SW480 (cell line): ENCODE data around the gene MACROD1.
A peak's percentile ranks its signal among the peaks of the same experiment; 100 is the strongest.
"Not testable (repeated sequence)": the region's sequence is repeated elsewhere in the genome, so short reads cannot be mapped to it uniquely, and the experiment has no call there.

Experiments
- DNase-seq: peaks from one replicate; pipeline ENCODE4 v3.0.0-alpha.2; 2016; ENCODE audit warnings: low spot score

Gene MACROD1

GRCh38 chr11:64185693-64186491 lies 20.0 kb upstream of the MACROD1 start, which contains the start of gene STIP1:
Gene STIP1, plus strand, starts transcription at chr11:64186171. Its CDS starts 91 bp downstream, at chr11:64186262.
- DNase-seq: peak; percentile 100

GRCh38 chr11:64185175-64185692 lies 19.3 kb upstream of the MACROD1 start:
- DNase-seq: peak; percentile 83

- no peak for DNase-seq
These were observed 18.0 kb upstream of the MACROD1 start for GRCh38 chr11:64183890-64184289.

- peak; percentile 91 for DNase-seq
These were observed 15.8 kb upstream of the MACROD1 start for GRCh38 chr11:64181506-64182411.

GRCh38 chr11:64180891-64181290 lies 15.0 kb upstream of the MACROD1 start:
- DNase-seq: no peak

- no peak for DNase-seq
These were observed 13.2 kb upstream of the MACROD1 start for GRCh38 chr11:64178951-64179639.

GRCh38 chr11:64178203-64178602 lies 12.3 kb upstream of the MACROD1 start:
- no peak for DNase-seq

- DNase-seq: no peak
These were observed 10.8 kb upstream of the MACROD1 start for GRCh38 chr11:64176751-64177150.

- no peak for DNase-seq
These were observed 7.9 kb upstream of the MACROD1 start for GRCh38 chr11:64173616-64174355.

GRCh38 chr11:64170419-64170818 lies 4.5 kb upstream of the MACROD1 start:
- DNase-seq: no peak

- peak; percentile 33 for DNase-seq
These were observed 452 bp downstream of the MACROD1 start for GRCh38 chr11:64165481-64165841.

- peak; percentile 49 for DNase-seq
These were observed 1.3 kb downstream of the MACROD1 start for GRCh38 chr11:64164392-64165312.

GRCh38 chr11:64163951-64164350 lies 2.0 kb downstream of the MACROD1 start:
- DNase-seq: no peak

- DNase-seq: not testable (repeated sequence)
These were observed 3.1 kb downstream of the MACROD1 start for GRCh38 chr11:64162769-64163168.

- DNase-seq: no peak
These were observed 4.9 kb downstream of the MACROD1 start for GRCh38 chr11:64161037-64161436.

GRCh38 chr11:64157631-64158394 lies 8.1 kb downstream of the MACROD1 start:
- DNase-seq: no peak

GRCh38 chr11:64156235-64157011 lies 9.5 kb downstream of the MACROD1 start:
- no peak for DNase-seq

- DNase-seq: peak; percentile 37
These were observed 12.1 kb downstream of the MACROD1 start for GRCh38 chr11:64153812-64154211.
